HG02678 (cell line): ENCODE measurements around the gene SLITRK1.

Source experiments
- ATAC-seq: cut with Tn5 transposase; IDR thresholded peaks from one replicate; pipeline ENCODE4 v1.9.1; 2021; ENCODE audit warnings: mild to moderate bottlenecking, moderate library complexity; ENCODE audit not compliant: unreplicated experiment

SLITRK1 gene

DNA sequence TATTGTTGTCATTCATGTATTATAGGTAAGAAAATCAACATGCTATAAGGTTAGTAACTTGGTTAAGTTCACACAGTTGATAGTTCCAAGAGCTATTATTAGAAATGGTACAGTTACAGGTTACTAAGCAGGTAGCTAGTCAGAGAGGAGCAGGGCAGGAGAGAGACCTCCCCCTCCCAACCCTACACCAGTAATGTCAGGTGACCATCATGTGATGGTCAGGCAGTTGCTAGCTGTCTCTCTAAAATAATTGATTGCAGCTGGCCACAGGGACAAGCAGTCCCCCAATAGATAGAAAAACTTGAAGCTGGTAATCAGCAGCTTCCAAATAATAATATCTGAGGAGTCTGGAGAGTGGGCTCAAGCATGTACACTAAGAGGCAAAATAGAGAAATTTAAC lies 14.6 kb downstream of the SLITRK1 start:
- ATAC-seq, result no peak

- no peak for ATAC-seq
These were observed 16.8 kb downstream of the SLITRK1 start for GRCh38 chr13:83865161-83866137.

- no peak for ATAC-seq
These were observed 28.5 kb downstream of the SLITRK1 start for GRCh38 chr13:83853771-83854170.

DNA sequence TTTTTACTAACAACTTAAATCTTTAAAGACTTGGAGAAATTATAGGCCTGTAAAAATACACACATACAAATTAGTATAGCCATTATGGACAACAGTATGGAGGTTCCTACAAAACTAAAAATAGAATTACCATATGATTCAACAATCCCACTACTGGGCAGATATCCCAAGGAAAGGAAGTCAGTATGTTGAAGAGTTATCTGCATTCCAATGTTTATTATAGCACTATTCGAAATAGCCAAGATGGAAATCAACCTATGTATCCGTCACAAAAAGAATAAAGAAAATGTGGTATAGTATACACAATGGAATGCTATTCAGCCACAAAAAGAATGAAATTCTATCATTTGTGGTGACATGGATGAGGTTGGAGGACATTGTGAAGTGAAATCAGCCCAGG lies 37.2 kb downstream of the SLITRK1 start:
- ATAC-seq, result no peak

DNA sequence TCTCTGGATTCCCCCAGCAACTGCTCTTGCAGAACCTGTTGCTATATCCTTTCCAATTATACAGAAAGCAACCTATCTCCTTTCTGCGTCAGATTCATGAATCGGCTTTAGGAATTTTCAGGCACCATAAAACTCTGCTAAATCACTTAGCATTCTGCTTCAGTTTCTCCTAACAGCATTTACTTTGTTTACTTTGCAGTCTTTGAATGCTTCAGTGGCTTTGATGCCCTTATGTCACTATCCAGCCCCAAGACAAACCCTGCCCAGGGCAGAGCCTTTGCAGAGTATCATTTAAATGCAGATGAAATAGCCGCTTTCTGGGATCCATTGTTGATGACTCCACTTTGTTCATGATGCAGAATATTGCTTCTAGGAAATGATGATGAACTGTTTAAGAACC lies 43.1 kb downstream of the SLITRK1 start:
- ATAC-seq, result no peak

- ATAC-seq, result no peak
These were observed 50.5 kb downstream of the SLITRK1 start for GRCh38 chr13:83831796-83832195.

DNA sequence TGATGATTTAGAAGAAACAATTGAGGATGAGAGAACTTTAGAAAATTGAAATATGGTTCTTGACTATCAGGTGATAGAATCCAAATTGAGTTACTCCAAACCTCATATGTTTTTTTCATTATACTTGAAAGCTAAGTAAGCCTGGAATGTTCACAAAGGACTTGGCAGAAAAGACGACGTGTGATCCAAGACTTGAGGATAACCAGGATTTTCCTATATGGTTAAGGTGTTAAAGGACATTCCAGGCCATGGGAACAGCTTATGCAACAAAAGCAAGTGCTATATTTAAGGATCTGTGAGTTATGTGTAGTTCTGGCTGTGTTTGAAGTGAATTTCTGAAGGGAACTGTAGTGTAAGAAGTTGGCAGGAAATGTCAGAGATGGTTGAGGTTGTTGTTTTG lies 52.5 kb downstream of the SLITRK1 start:
- ATAC-seq, result no peak

GRCh38 chr13:83827338-83827737 lies 54.9 kb downstream of the SLITRK1 start:
- ATAC-seq, result no peak
